Measurements from ENCODE around the gene VIPR1. TPM values are rescaled to one million over a fixed set of nuclear protein-coding genes. Genes with fewer than 3 reads are reported as not detected.

Gene VIPR1
- total RNA-seq, 6 experiments from 2014 or later = not detected

DNA sequence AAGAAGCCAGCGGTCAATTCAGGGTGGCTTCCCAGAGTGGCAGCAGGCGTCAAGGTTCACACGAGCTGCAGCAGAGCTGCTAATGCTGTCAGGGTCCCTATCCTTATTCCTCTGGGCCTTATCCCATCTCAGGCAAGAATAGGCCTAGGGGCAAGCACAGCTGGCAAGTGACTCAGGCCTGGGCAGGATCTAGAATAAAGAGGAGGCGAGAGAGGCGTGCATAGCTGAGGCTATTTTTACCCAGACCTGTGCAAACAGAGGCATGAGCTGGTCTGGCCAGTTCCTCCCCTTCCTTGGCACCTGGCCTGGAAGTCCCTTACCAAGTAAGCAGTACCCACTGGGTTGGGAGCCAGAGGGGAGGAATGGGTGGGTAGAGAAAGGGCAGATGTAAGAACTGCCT lies 12.2 kb upstream of the VIPR1 start:
- peak; percentile 39 for DNase-seq
- Mint-ChIP-seq H3K4me3 (no peak overlapping the region), H3K27me3 (ENCODE audit: insufficient read depth) (peaks cover 3% of the 10 kb centered on the region), H3K27ac (no peak overlapping the region), H3K36me3 (ENCODE audit: low read depth) (no peaks in the 10 kb centered on the region), H3K4me1 (ENCODE audit: low read depth) (peaks cover 14% of the 10 kb centered on the region), H3K9me3 (no peaks in the 10 kb centered on the region)
- TF ChIP-seq, protein P1, sequence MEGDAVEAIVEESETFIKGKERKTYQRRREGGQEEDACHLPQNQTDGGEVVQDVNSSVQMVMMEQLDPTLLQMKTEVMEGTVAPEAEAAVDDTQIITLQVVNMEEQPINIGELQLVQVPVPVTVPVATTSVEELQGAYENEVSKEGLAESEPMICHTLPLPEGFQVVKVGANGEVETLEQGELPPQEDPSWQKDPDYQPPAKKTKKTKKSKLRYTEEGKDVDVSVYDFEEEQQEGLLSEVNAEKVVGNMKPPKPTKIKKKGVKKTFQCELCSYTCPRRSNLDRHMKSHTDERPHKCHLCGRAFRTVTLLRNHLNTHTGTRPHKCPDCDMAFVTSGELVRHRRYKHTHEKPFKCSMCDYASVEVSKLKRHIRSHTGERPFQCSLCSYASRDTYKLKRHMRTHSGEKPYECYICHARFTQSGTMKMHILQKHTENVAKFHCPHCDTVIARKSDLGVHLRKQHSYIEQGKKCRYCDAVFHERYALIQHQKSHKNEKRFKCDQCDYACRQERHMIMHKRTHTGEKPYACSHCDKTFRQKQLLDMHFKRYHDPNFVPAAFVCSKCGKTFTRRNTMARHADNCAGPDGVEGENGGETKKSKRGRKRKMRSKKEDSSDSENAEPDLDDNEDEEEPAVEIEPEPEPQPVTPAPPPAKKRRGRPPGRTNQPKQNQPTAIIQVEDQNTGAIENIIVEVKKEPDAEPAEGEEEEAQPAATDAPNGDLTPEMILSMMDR (IDR thresholded peaks at IDR 0.05) = no peak

DNA sequence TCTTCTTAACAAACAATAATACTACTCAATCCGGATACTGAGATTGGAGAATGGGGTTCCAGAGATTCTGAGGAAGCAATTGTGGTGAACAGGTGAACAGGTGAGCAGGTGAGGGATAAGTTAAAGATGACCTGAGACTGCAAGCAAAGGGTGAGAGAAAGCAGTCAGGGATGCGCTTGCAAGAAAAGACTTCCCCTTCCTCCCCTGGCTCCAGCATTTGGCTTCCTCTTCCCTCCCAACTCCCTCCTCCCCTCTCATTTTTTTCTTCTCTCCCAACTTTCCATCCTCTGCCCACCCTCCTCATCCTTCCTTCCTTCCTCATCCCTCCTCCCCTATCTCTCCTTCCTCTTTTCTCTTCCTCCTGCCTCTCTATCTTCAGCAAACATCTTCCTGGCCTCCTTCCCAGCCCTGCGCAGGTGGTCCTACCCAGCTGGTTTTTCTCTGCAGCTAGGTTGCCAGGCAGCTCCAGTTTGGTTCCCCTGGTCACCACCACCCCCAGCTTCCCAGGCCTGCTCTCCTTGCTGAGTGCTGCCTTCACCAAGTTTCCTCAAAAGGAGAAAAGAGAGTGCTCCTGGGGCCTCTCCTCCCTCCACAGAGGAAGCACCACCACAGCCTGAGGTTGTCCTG lies 10.4 kb upstream of the VIPR1 start:
- H3K4me1 Mint-ChIP-seq (ENCODE audit: low read depth) = peaks cover 21% of the 10 kb centered on the region

DNA sequence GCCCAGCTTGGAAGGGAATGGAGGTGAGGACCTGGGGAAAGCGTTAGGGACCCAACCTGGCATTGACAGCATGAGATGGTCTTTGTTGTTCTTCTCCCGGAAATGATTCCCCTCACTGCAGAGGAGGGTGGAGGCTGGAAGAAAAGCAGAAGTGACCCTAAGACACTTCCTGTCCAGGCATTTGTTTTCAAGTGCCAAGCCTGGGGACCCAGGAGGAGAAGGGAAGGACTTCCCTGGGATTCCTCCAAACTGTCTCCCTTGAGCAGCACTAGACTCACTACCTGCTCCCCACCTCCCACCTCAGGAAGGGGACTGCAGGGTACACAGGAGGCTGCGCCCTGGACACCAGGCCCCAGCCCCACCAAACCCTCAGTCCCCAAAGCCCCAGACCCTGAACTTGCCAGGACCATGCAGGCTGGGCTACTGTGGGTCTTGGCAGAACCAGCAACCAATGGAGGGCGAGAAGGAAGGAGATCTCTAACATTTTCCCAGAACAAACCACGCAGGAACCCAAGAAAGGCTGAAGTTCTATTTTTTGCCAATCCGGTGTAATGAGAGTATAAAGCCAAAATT lies 9.8 kb upstream of the VIPR1 start:
- Mint-ChIP-seq H3K27me3 (ENCODE audit: insufficient read depth) (peaks cover 4% of the 10 kb centered on the region), H3K4me1 (ENCODE audit: low read depth) (peaks cover 27% of the 10 kb centered on the region), H3K4me3 (no peak overlapping the region), H3K27ac (no peak overlapping the region), H3K36me3 (ENCODE audit: low read depth) (no peaks in the 10 kb centered on the region), H3K9me3 (no peaks in the 10 kb centered on the region)
- no peak for DNase-seq
- TF ChIP-seq, protein P1 (IDR thresholded peaks at IDR 0.05) = no peak

More for the DNA sequence above, 10.4 kb upstream of the VIPR1 start:
- no peak for DNase-seq
- H3K27me3 Mint-ChIP-seq (ENCODE audit: insufficient read depth) = peaks cover 3% of the 10 kb centered on the region
- TF ChIP-seq, protein P1 (IDR thresholded peaks at IDR 0.05) = no peak
- no peaks in the 10 kb centered on the region for H3K36me3 Mint-ChIP-seq (ENCODE audit: low read depth)
- H3K4me3 Mint-ChIP-seq = no peak overlapping the region
- no peaks in the 10 kb centered on the region for H3K9me3 Mint-ChIP-seq
- no peak overlapping the region for H3K27ac Mint-ChIP-seq

DNA sequence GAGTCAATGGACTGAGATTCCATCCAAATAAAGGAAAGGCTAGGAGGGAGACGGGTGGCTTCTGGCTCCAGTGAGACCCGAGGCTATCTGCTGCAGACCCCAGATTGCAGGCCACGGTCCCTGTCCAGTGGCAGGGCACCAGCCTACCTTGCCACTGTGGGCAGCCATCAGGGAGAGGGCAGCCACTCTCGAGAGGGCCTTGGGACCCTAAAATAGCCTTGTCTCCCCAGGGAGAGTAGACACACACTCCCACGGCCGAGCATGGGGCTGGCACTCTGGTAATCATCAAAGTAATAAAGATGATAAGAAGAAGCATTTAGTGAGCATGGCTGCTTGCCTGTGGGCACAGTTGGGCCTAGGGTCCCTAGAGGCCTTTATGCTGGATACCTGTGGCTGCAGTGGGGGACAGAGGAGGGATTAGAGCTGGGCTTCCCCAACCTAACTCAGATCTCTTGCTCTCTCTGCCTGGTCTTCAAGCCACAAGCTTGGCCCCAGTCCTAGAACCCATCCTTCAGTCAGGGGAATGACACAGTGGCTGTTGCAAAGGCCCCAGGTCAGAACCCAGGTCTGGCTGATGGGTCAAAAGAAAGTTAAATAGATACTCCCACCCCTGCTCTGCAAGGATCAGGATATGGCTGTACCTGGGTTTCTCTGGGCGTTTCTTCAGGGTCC lies 9.2 kb upstream of the VIPR1 start:
- Mint-ChIP-seq H3K27me3 (ENCODE audit: insufficient read depth) (peaks cover 6% of the 10 kb centered on the region), H3K36me3 (ENCODE audit: low read depth) (no peaks in the 10 kb centered on the region), H3K9me3 (no peaks in the 10 kb centered on the region), H3K27ac (no peak overlapping the region), H3K4me3 (no peak overlapping the region), H3K4me1 (ENCODE audit: low read depth) (peaks cover 28% of the 10 kb centered on the region)
- TF ChIP-seq, protein P1 (IDR thresholded peaks at IDR 0.05) = no peak
- no peak for DNase-seq

DNA sequence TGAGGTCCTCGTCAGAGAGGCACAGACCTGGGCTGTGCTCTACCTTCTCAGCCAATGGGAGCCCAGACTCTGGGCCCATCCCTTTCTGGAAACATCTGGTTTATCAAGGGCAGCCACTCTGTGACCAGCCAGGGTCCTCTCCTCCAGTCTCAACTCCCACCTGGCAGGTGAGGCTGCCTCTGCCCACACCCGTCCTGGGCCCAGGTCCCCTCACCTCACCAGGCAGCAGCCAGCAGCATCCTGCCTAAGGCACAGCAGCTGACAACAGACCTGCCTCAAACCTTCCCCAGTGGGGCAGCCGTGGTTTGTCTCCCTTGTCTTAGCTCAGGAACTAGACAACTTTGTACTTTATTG lies 8.7 kb upstream of the VIPR1 start:
- Mint-ChIP-seq H3K4me1 (ENCODE audit: low read depth) (peaks cover 28% of the 10 kb centered on the region), H3K27me3 (ENCODE audit: insufficient read depth) (peaks cover 10% of the 10 kb centered on the region), H3K9me3 (no peaks in the 10 kb centered on the region), H3K27ac (no peak overlapping the region), H3K36me3 (ENCODE audit: low read depth) (no peaks in the 10 kb centered on the region), H3K4me3 (no peak overlapping the region)
- TF ChIP-seq, protein P1 (IDR thresholded peaks at IDR 0.05) = no peak
- no peak for DNase-seq
